GM18873 (cell line): Measurements from ENCODE around the gene LSM5.
"Not testable (repeated sequence)": the region's sequence is repeated elsewhere in the genome, so short reads cannot be mapped to it uniquely, and the experiment has no call there.

ENCODE experiments used
- ATAC-seq: cut with Tn5 transposase; IDR thresholded peaks from one replicate; pipeline ENCODE4 v1.9.1; 2021; ENCODE audit warnings: mild to moderate bottlenecking, moderate library complexity, moderate number of reproducible peaks; ENCODE audit not compliant: unreplicated experiment, low FRiP score

Gene LSM5

DNA sequence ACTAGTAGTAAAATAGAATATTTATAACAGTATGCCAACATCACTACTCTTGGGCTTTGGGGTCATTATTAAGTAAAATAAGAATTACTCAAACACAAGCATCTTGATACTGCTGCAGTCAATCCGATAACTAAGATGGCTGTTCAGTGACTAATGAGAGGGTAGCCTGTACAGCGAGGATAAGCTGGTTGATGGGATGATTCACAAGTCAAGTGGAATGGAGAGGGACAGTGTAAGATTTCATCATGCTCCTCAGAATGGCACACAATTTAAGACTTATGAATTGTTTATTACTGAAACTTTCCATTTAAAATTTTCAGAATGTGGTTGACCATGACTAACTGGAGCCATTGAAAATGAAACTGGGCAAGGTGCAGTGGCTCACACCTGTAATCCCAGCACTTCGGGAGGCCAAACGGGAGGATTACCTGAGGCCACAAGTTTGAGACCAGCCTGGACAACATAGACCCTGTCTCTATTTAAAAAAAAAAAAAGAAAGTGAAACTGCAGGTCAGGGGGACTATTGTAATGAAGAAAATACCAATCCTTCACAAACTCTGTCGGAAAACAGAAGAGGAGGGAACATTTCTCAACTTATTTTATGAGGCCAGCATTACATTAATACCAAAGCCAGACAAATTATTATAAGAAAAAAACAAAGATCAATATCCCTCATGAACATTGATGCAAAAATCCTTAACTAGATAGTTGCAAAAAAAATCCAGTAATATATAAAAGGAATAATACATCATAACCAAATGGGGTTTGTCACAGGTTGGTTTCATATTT is 16.3 kb upstream of the LSM5 start:
- no peak for ATAC-seq

DNA sequence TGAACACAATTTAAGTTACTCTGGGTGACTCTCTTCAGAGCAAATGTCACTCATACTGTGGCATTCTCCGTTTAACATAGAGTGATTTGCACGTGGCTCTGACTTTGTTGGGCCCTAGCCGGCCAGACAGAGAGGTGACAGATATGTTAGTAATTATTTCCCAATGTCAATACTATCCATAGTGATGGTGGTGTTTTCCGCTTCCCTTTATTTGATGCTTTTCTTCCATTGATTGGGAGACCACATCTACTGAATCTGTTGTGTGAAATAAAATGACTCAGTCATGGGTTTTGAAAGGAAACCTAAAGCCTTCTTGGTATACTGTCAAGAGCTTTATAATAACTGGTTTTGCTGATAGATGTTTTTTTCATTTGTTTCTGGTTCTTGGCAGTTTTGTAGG is 12.5 kb upstream of the LSM5 start:
- ATAC-seq: no peak

- ATAC-seq: no peak
Observed at GRCh38 chr7:32501522-32501921, 11.3 kb upstream of the LSM5 start.

DNA sequence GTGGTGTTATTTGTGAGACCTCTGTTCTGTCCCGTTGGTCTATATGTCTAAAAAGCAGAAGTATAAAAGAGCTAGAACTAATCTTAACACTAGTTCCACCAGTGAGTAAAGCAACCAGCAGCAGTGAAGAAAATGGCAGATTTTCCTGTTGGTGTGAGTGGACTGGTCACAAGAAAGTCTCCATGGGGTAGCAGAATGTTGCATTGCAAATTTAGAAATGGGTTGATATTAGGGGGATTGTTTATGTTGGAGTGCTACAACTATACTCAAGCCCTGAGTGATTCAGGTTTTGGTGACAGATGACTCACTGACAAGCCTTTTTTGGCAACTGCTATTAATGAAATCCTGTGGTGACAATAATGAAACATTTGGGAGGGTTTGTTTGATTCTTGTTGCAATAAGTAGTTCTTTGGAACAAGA is 10.8 kb upstream of the LSM5 start:
- ATAC-seq: no peak

DNA sequence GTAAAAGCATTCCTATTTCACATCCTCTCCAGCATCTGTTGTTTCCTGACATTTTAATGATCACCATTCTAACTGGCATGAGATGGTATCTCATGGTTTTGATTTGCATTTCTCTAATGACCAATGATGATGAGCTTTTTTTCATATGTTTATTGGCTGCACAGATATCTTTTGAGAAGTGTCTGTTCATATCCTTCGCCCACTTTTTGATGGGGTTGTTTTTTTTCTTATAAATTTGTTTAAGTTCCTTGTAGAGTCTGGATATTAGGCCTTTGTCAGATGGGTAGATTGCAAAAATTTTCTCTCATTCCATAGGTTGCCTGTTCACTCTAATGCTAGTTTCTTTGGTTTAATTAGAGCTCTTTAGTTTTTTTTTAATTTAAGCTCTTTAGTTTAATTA is 10.0 kb upstream of the LSM5 start:
- not testable (repeated sequence) for ATAC-seq

DNA sequence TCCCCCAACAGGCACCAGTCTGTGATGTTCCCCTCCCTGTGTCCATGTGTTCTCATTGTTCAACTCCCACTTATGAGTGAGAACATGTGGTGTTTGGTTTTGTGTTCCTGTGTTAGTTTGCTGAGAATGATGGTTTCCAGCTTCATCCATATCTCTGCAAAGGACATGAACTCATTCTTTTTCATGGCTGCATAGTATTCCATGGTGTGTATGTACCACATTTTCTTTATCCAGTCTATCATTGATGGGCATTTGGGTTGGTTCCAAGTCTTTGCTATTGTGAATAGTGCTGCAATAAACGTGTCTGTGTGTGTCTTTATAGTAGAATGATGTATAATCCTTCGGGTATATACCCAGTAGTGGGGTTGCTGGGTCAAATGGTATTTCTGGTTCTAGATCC is 9.6 kb upstream of the LSM5 start:
- ATAC-seq: not testable (repeated sequence)

DNA sequence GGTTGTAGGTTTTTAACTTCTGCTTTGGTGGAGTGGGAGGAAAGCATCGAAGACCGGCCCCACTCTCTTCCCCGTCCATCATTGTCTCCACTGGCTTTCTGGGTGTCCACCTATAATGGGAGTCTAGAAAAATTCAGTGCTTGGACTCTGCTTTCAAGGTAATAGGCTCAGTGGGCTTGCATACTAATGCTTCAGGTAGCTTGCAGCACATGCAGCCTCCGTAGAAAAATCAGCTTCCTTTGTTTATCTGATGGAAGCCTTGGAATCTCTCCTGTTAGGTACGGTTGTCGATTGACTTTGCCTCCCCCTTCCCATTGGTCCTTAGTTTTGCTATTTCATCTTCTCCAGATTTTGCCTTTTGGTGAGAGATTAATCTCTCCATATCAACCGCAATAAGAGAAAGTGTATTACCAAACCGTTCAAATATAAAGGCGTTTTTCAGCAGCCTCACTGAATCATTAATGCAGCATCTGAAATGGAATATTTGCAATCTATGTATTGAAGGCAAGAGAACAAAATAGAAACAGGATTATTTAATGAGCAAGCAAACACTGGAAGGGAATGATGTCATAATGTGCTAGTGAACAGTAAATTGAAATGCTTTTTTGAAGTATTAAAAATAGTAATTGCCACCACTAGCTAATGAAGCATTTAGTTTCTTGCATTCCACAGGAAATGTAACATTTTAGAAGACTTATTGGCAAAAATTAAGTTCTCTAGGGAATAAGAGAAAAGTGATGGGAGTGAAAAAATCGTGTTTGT is 6.1 kb upstream of the LSM5 start:
- peak; percentile 1 for ATAC-seq

- ATAC-seq: peak; percentile 79
Observed at GRCh38 chr7:32495298-32496051, 5.3 kb upstream of the LSM5 start, which contains the start of gene AVL9. AVL9 (plus strand) TSS chr7:32495489; CDS start chr7:32495710, 221 bp downstream.

GRCh38 chr7:32494946-32495297 is 4.7 kb upstream of the LSM5 start:
- peak; percentile 18 for ATAC-seq

DNA sequence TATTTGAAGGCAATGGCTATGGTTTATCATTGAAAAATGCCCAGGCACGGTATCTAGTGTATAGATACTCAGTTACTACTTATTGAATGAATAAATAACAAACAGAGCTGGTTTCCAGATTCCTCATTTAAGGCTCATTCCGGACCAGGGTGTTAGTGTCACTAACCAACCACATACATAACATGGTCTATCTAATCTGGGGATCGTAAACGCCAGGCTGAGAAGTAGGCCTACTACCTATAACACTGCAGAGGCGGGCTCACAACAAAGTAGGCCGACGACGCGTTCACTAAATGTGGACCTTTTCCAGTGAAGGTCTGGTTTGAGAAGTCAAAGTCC is 423 bp downstream of the LSM5 start:
- peak; percentile 9 for ATAC-seq

GRCh38 chr7:32481921-32482320 is 8.3 kb downstream of the LSM5 start:
- no peak for ATAC-seq

DNA sequence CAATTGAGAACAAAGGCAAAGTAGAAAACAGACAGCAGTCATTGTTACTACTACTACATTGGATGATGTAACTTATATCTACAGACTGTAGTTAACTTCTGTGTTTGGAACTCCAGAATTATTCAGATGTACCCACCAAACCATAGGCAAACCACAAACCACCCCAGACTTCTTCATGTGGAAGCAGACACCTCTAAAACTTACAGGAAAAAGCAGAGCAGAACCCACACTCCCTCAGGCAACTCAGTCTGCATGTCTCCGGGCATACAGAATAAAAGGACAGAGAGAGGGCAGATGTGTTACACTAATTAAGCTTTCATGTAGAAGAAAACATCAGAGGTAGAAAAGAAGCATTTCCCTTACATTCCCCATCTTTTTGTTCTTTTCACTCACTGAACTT is 9.0 kb downstream of the LSM5 start:
- ATAC-seq: no peak

- ATAC-seq: no peak
Observed at GRCh38 chr7:32479574-32480200, 10.5 kb downstream of the LSM5 start.

- ATAC-seq: no peak
Observed at GRCh38 chr7:32477649-32477980, 12.6 kb downstream of the LSM5 start.

DNA sequence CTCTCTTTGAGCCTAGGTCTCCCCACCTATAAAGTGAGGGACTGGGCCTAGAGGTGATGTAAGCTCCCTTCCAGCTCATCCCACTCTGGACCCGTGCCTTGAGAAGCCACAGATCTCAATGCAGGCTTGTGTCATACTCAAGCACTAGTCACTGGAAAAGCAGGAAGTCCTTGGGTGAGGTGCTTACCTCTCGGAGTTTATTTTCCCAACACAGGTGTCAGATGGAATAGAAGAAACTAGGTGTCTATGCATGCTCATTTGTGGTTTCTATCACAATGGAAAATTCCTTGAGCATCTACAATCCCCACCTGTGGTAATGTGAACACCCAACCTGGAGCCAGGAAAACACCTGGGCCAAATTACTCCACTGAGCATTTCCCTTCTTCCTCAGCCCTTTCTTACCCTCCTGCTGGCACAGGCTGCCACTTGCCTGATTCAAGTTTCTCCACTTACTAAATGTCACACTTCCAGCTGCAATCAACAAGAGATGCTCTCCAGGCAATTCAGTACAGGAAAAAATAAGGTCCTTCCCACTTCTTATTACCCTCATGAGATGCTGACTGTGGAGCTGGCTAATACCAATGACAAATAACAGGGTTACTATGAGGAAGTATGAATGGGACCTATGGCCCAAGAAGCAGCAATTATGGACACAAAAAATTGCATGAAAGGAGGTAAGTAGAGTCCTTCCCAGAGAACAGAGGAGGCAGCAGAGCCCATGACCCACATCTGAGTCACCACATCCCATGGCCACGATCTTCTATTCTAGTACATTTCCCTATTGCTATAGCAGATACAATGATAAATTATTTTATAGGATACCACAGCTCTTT is 13.1 kb downstream of the LSM5 start:
- no peak for ATAC-seq

GRCh38 chr7:32474008-32474407 is 16.2 kb downstream of the LSM5 start:
- no peak for ATAC-seq

GRCh38 chr7:32472015-32472414 is 18.2 kb downstream of the LSM5 start:
- ATAC-seq: no peak

- no peak for ATAC-seq
Observed at GRCh38 chr7:32470871-32471270, 19.3 kb downstream of the LSM5 start.

DNA sequence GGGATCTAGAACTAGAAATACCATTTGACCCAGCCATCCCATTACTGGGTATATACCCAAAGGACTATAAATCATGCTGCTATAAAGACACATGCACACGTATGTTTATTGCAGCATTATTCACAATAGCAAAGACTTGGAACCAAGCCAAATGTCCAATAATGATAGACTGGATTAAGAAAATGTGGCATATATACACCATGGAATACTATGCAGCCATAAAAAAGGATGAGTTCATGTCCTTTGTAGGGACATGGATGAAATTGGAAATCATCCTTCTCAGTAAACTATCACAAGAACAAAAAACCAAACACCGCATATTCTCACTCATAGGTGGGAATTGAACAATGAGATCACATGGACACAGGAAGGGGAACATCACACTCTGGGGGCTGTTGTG is 20.2 kb downstream of the LSM5 start:
- ATAC-seq: not testable (repeated sequence)
